Activated CD8-positive, alpha-beta memory T cell treated with anti-CD3 and anti-CD28 coated beads for 48 hours (primary cell): ENCODE data around the gene MRGPRD.

Experiments
- DNase-seq, 3 experiments: peaks; one replicate each; pipeline ENCODE4 v3.0.0-alpha.2; 2020; ENCODE audit warnings: low read depth in 2 of 3, low spot score in 2 of 3

The MRGPRD gene

GRCh38 chr11:68980776-68981065 is at the start of gene MRGPRD:
MRGPRD (minus strand) TSS chr11:68980986; CDS start chr11:68980986, 0 bp downstream.
- DNase-seq = no peak

GRCh38 chr11:69030301-69030700 is 49.5 kb upstream of the MRGPRD start:
- DNase-seq = no peak

GRCh38 chr11:69027704-69028372 is 47.1 kb upstream of the MRGPRD start:
- no peak for DNase-seq

- no peak for DNase-seq
Observed at GRCh38 chr11:69024509-69024908, 43.7 kb upstream of the MRGPRD start.

- no peak for DNase-seq
Observed at GRCh38 chr11:69022260-69022659, 41.5 kb upstream of the MRGPRD start.

GRCh38 chr11:69018924-69019323 is 38.1 kb upstream of the MRGPRD start:
- no peak for DNase-seq

GRCh38 chr11:69017951-69018350 is 37.2 kb upstream of the MRGPRD start:
- DNase-seq = no peak

GRCh38 chr11:69014898-69015549 is 34.2 kb upstream of the MRGPRD start:
- no peak for DNase-seq

GRCh38 chr11:69014084-69014851 is 33.5 kb upstream of the MRGPRD start:
- DNase-seq = no peak

- no peak for DNase-seq
Observed at GRCh38 chr11:69013009-69013951, 32.5 kb upstream of the MRGPRD start, which contains the start of gene MRGPRF. MRGPRF (minus strand) TSS chr11:69013246; CDS start chr11:69009901, 3,345 bp downstream.

- no peak for DNase-seq
Observed at GRCh38 chr11:69012092-69013008, 31.6 kb upstream of the MRGPRD start.

GRCh38 chr11:69011624-69012091 is 30.9 kb upstream of the MRGPRD start:
- DNase-seq = no peak

- DNase-seq = peak in 2 of 3 experiments; percentile 18 to 22
Observed at GRCh38 chr11:69010964-69011623, 30.3 kb upstream of the MRGPRD start.

GRCh38 chr11:69010361-69010891 is 29.6 kb upstream of the MRGPRD start:
- DNase-seq = no peak

- DNase-seq = no peak
Observed at GRCh38 chr11:69009441-69010211, 28.8 kb upstream of the MRGPRD start.

- no peak for DNase-seq
Observed at GRCh38 chr11:69008737-69009440, 28.1 kb upstream of the MRGPRD start.

- no peak for DNase-seq
Observed at GRCh38 chr11:69007975-69008381, 27.2 kb upstream of the MRGPRD start.

- no peak for DNase-seq
Observed at GRCh38 chr11:69006816-69007215, 26.0 kb upstream of the MRGPRD start.
